Hematopoietic multipotent progenitor cell treated with erythropoietin and hydrocortisone succinate and interleukin-3 and kit ligand, for 6 days (in vitro differentiated cells): ENCODE measurements around the gene CCR3.

Experiments
- DNase-seq: peaks from one replicate; pipeline ENCODE4 v3.0.0-alpha.2; 2015

The CCR3 gene

GRCh38 chr3:46221938-46222337 is 20.3 kb upstream of the CCR3 start:
- no peak for DNase-seq

- DNase-seq = peak; percentile 66
Measured at GRCh38 chr3:46222435-46223161, 19.7 kb upstream of the CCR3 start.

- peak; percentile 96 for DNase-seq
Measured at GRCh38 chr3:46228260-46229242, 13.7 kb upstream of the CCR3 start.

GRCh38 chr3:46231323-46231722 is 10.9 kb upstream of the CCR3 start:
- no peak for DNase-seq

- DNase-seq = no peak
Measured at GRCh38 chr3:46233194-46233593, 9.1 kb upstream of the CCR3 start.

- no peak for DNase-seq
Measured at GRCh38 chr3:46235425-46235824, 6.8 kb upstream of the CCR3 start.

GRCh38 chr3:46236294-46237054 is 5.8 kb upstream of the CCR3 start:
- DNase-seq = peak; percentile 66

- DNase-seq = no peak
Measured at GRCh38 chr3:46238386-46238785, 3.9 kb upstream of the CCR3 start.

GRCh38 chr3:46239301-46239938 is 2.8 kb upstream of the CCR3 start:
- no peak for DNase-seq

- peak; percentile 38 for DNase-seq
Measured at GRCh38 chr3:46239952-46240351, 2.3 kb upstream of the CCR3 start.

GRCh38 chr3:46243560-46243959 is 1.3 kb downstream of the CCR3 start:
- no peak for DNase-seq

- DNase-seq = no peak
Measured at GRCh38 chr3:46245146-46245545, 2.9 kb downstream of the CCR3 start.

GRCh38 chr3:46252980-46253379 is 10.7 kb downstream of the CCR3 start:
- no peak for DNase-seq

GRCh38 chr3:46258525-46258924 is 16.3 kb downstream of the CCR3 start:
- DNase-seq = no peak

- DNase-seq = no peak
Measured at GRCh38 chr3:46261926-46262594, 19.8 kb downstream of the CCR3 start.

- no peak for DNase-seq
Measured at GRCh38 chr3:46264002-46264401, 21.7 kb downstream of the CCR3 start.

- no peak for DNase-seq
Measured at GRCh38 chr3:46266598-46266997, 24.3 kb downstream of the CCR3 start.

GRCh38 chr3:46269556-46269955 is 27.3 kb downstream of the CCR3 start:
- no peak for DNase-seq

- DNase-seq = no peak
Measured at GRCh38 chr3:46270474-46270873, 28.2 kb downstream of the CCR3 start.

GRCh38 chr3:46271209-46271745 is 29.0 kb downstream of the CCR3 start:
- no peak for DNase-seq

GRCh38 chr3:46272028-46272451 is 29.8 kb downstream of the CCR3 start:
- DNase-seq = no peak
